Neutrophil (primary cell): ENCODE data around the gene RD3L.

ENCODE experiments used
- H3K27ac ChIP-seq: fragments of 200-600 bp; sonication (generic); 2 replicates; pipeline ENCODE4 v1.5.1; 2016; ENCODE audit warnings: mild to moderate bottlenecking, moderate library complexity
- H3K27me3 ChIP-seq: fragments of 200-600 bp; sonication (generic); 2 replicates; pipeline ENCODE4 v1.6.0; 2016; ENCODE audit warnings: mild to moderate bottlenecking
- H3K36me3 ChIP-seq: fragments of 200-600 bp; sonication (generic); 2 replicates; pipeline ENCODE4 v1.5.1; 2017
- H3K4me1 ChIP-seq, 2 experiments: fragments of 200-600 bp in 1 of 2; sonication (generic) in 1 of 2; 1 replicate in 1 of 2; 2 replicates in 1 of 2; pipeline versions ENCODE4 v1.5.1 to v1.6.1; 2013 to 2016; ENCODE audit warnings: low read depth in 1 of 2, low read length in 1 of 2, mild to moderate bottlenecking in 1 of 2, moderate library complexity in 1 of 2; ENCODE audit not compliant: control insufficient read depth in 1 of 2, insufficient read depth in 1 of 2
- H3K4me3 ChIP-seq, 2 experiments: fragments of 200-600 bp in 1 of 2; sonication (generic) in 1 of 2; 1 replicate in 1 of 2; 2 replicates in 1 of 2; pipeline ENCODE4 v1.5.1; 2013 to 2016; ENCODE audit warnings: low read depth in 1 of 2, low read length in 1 of 2, mild to moderate bottlenecking in 1 of 2, moderate library complexity in 1 of 2
- H3K9me3 ChIP-seq: fragments of 200-600 bp; sonication (generic); 2 replicates; pipeline ENCODE4 v1.5.1; 2016
- TF ChIP-seq, protein P1 (sequence below): fragments of 200-600 bp; sonication (generic); IDR thresholded peaks from 2 replicates; pipeline ENCODE4 v1.5.1; 2016; ENCODE audit warnings: antibody characterized with exemption

Gene RD3L

DNA sequence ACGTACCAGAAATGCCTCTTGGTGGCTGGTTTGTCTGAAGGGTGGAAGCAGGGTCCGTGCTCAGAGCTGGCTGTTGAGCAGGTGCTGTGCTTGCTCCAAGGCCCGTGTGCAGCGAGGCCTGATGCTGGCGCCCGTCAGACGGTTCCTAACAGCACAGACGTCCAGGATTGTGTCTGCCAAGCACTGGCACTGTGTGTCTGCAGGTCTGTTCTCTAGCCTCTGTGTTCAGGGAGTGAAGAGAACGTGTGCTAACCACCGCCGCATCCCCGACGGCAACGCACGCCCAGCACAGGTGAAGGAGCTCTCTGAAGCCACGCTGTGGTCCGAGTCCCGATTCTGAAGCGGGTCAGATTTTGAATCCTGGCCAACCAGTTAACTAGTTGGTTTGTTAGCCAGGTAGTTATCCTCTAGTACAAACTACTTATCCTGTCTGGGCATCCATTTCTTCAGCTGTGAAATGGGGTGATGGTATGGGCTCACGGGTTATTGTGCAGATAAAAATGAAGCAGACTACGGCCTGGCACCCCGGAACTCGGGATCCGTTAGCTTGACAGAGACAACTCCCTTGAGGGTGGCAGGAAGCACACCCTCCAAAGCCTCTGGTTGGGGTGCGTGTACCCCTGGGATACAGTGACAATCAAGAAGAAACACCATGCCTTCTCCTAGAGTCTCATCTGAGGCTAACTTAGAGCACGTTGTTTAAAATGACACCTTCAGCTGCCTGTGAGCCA lies 32.6 kb downstream of the RD3L start:
- no peak overlapping the region for H3K4me3 ChIP-seq
- peaks cover 42% of the 10 kb centered on the region for H3K36me3 ChIP-seq
- H3K27ac ChIP-seq = no peak overlapping the region
- no peaks in the 10 kb centered on the region for H3K9me3 ChIP-seq
- H3K27me3 ChIP-seq = peaks cover 15% of the 10 kb centered on the region
- TF ChIP-seq, protein P1, sequence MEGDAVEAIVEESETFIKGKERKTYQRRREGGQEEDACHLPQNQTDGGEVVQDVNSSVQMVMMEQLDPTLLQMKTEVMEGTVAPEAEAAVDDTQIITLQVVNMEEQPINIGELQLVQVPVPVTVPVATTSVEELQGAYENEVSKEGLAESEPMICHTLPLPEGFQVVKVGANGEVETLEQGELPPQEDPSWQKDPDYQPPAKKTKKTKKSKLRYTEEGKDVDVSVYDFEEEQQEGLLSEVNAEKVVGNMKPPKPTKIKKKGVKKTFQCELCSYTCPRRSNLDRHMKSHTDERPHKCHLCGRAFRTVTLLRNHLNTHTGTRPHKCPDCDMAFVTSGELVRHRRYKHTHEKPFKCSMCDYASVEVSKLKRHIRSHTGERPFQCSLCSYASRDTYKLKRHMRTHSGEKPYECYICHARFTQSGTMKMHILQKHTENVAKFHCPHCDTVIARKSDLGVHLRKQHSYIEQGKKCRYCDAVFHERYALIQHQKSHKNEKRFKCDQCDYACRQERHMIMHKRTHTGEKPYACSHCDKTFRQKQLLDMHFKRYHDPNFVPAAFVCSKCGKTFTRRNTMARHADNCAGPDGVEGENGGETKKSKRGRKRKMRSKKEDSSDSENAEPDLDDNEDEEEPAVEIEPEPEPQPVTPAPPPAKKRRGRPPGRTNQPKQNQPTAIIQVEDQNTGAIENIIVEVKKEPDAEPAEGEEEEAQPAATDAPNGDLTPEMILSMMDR = no peak
- peaks cover 0 to 5% of the 10 kb centered on the region in 2 experiments for H3K4me1 ChIP-seq

DNA sequence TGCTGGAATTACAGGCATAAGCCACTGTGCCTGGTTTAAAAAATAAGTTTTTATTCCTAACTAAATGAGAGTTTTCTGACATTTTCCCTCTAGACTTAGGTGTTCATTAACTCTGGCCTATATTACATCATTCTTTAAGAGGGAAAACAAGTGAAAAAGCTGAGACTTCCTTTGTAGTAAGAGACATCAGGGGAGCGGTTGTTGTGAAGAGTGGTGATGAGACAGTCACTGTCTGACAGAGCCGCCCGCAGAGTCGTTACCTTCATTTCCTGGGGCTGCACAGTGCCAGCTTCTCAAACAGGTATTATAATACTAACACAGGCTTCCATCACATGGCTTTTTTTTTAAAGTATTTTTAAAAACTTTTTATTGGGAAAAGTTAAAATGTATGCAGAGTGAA lies 33.7 kb downstream of the RD3L start:
- H3K9me3 ChIP-seq = no peaks in the 10 kb centered on the region
- no peak overlapping the region for H3K4me3 ChIP-seq
- TF ChIP-seq, protein P1 = no peak
- H3K27me3 ChIP-seq = peaks cover 15% of the 10 kb centered on the region
- H3K4me1 ChIP-seq = peaks cover 0 to 5% of the 10 kb centered on the region in 2 experiments
- H3K36me3 ChIP-seq = peaks cover 31% of the 10 kb centered on the region
- H3K27ac ChIP-seq = no peak overlapping the region

DNA sequence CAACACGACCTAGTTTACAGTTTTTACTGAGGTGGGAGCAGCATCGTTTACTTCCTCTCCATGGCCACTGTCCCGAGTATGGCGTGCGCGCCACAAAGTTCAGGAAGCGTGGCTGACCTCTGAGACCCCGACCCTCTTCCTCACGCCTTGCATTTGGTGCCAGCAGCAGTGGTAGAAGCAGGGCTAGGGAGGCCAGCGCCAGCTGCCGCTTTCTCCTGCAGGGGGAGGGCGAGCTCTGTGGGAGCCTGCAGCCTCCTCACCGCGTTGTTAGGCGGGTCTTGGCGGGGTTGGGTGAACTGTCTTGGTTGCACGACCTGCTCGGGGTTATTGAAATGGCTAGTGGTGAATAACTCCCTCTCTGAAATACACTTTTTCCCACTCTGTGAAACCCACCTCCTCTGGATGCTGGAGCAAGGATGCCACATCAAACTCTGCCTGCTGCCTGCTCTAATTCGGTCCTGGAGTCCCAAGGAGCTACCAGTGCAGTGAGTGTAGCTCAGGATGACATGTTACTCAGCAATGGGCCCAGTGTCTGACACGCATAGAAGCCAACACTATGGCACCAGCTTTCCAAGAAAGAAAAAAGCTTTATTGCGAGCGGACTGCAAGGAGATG lies 36.4 kb downstream of the RD3L start:
- TF ChIP-seq, protein P1 = no peak
- Histone ChIP-seq H3K9me3 (no peaks in the 10 kb centered on the region), H3K4me1 (peaks cover 0 to 9% of the 10 kb centered on the region in 2 experiments), H3K36me3 (peaks cover 5% of the 10 kb centered on the region), H3K4me3 (no peak overlapping the region), H3K27ac (no peak overlapping the region), H3K27me3 (peaks cover 15% of the 10 kb centered on the region)

DNA sequence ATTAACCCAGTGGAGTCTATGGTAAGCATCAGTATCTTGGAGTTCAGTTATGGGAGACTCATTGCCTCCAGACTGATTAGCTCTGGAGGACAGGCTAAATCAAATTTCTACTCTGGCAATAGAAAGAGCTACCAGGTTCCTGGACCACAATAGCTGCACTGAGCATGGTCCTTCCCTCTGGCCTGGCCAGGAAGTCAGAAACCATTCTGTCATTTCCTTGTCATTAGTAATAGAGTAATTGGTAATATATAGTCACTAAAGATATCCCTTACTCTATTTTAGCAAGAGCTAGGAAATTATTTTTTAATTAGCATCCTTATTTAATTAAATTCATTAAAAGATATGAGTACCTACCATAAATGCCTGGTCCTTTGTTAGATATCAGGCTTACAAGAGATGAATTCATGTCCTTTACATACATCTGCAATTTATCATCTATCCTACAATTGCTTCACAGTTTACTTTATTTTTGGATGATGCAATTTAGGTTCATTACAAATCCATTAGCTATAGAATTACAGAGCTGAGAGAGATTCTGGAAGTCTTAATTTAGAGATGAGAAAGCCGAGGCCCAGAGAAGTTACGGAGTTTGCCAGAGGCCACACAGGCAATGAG lies 37.7 kb downstream of the RD3L start:
- Histone ChIP-seq H3K27me3 (peaks cover 15% of the 10 kb centered on the region), H3K36me3 (no peaks in the 10 kb centered on the region), H3K27ac (no peak overlapping the region), H3K4me1 (peaks cover 0 to 4% of the 10 kb centered on the region in 2 experiments), H3K4me3 (no peak overlapping the region), H3K9me3 (no peaks in the 10 kb centered on the region)
- TF ChIP-seq, protein P1 = no peak

DNA sequence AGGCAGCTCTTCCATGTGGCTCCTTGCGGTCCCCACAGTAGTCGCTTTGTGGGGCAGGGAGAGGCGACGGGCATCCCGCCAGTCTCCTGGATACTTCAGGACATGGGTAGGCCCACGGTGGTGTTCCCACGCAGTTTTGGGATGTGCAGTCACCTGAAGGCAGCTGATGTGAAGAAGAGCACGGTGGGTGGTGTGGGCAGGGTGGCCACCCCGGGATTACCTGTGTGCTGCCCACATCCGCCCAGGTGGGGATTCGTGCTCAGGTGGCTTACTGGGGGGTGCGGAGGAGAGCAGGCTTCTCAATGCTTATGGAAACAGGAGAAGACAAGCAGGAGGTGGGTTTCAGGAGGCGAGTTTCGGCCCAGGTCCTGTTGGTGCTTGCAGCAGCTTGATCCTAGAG lies 42.5 kb downstream of the RD3L start:
- Histone ChIP-seq H3K4me1 (peaks cover 0 to 4% of the 10 kb centered on the region in 2 experiments), H3K27ac (no peak overlapping the region), H3K27me3 (no peaks in the 10 kb centered on the region), H3K9me3 (no peaks in the 10 kb centered on the region), H3K4me3 (no peak overlapping the region), H3K36me3 (no peaks in the 10 kb centered on the region)
- TF ChIP-seq, protein P1 = no peak
